Skin epidermis (tissue), 12 donors: ENCODE data around the gene DTNA.

Experiments used
- H3K27ac ChIP-seq, 21 experiments: fragments of 200-600 bp; sonication (generic) in 11 of 21; one replicate each; pipeline ENCODE4 v1.5.0; 2020; ENCODE audit warnings: mild to moderate bottlenecking in 3 of 21, inconsistent platforms in 2 of 21, moderate library complexity in 2 of 21
- H3K4me3 ChIP-seq, 7 experiments: fragments of 200-600 bp; sonication (generic) in 2 of 7; one replicate each; pipeline ENCODE4 v1.5.0; 2020; ENCODE audit warnings: inconsistent platforms in 2 of 7, mild to moderate bottlenecking in 2 of 7, moderate library complexity in 1 of 7

The DTNA gene

DNA sequence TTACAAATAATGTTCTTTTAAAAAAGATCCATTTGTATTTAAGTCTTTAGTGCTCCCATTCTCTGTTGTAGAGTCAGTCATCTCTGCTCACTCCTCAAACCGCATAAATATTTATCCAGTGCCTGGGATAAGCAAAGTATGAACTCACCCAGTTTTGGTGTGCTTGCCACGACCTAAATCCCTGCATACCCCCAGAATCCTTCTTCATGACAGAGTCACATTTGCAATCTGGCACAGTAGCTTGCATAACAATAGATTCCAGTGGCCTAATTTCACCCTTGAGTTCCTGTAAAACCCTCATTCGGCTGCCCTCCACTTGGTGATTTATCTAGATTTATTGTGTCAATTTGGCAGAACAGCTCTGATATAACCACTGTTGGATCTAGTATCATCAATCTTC is 92.9 kb downstream of the DTNA start:
- Histone ChIP-seq H3K27ac (no peak overlapping the region), H3K4me3 (no peak overlapping the region)

DNA sequence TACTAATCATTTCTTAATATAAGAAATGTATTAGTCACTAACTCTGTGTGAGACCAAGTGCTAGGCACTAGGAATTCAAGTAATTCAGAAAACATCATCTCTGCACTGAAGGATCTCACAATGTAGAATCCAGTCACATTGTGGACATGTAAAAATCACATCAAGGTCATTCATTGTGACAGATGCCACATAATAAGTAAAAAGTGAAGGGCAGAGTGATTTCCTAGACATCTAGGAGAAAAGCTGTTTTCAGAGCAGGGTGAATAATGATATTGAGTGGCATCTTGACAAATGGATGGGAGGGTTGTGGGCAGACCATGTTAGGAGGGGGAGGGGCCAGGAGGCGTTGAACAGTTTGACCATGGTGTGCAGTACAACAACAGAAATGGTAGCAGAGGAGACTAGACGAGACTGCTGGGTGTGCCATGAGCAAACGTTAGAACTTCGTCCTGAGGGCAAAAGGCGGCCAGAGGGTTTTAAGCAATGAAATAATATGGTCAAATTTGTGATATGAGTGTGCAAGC is 93.8 kb downstream of the DTNA start:
- H3K4me3 ChIP-seq = no peak overlapping the region
- H3K27ac ChIP-seq = no peak overlapping the region

DNA sequence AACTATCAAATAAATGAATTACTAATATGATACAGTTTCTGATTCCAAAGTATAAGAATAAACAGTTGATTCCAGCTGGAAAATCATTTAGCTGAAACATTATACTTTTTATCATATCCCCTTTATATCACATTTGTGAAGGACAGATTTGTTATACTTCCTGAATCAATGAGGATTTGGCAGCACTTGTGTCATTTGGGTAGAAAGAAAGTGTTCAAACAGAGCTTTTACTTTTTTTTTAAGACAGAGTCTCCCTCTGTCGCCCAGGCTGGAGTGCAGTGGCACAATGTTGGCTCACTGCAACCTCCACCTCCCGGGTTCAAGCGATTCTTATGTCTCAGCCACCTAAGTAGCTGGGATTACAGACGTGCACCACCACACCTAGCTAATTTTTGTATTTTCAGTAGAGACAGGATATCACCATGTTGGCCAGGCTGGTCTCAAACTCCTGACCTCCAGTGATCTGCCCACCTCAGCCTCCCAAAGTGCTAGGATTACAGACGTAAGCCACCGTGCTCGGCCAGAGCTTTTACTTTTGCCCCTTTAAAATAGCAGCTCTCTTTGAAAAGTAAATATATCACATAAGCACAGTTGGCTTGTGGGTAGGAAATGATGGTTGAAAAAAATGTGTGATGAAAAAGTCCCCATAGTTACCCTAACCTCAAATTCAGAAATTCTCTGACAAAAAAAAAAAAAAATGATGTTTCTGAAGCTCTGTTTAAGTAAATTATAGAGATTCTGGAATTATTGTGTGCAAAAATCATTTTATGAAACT is 95.2 kb downstream of the DTNA start:
- H3K27ac ChIP-seq = no peak overlapping the region

DNA sequence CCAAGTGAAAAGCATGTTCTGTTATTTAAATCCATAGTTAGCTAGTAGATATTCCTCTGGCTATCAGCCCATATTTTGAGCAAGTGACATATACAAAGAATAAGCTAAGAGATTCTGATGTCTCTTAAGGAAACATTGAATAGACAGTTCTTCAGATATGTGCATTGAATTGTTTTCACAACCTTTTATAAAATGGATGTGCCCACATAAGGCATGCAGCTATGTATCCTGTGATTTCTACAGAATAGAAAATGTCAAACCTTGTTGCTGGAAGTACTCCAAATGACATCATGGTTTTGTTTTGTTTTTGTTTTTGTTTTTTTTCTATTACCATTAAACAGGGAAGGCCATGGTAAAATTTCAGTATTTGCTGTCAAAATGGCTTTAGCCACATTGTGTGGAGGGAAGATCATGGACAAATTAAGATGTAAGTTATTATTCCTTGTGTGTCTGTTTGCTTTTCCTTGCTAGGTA is 95.8 kb downstream of the DTNA start:
- Histone ChIP-seq H3K4me3 (no peak overlapping the region), H3K27ac (no peak overlapping the region)

More for the DNA sequence above, 95.2 kb downstream of the DTNA start:
- no peak overlapping the region for H3K4me3 ChIP-seq

DNA sequence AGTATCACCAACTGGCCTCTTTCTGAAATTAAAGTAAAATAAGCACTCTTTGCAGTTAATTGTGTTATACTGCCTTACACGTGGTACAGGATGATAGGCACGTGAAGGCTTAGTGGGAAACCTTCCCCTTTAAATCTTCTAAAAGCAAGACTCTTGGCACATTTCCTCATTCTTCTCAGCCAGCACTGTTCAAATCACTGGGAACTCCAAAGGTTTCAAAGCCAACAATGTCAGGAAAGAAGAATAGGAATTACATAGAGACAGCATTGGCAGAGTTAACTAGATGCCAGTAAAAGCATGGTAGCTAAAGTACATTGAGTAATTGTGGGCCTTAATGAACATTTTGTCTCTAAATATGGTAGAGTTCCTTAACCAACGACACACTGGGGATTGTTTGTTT is 96.4 kb downstream of the DTNA start:
- H3K4me3 ChIP-seq = no peak overlapping the region
- no peak overlapping the region for H3K27ac ChIP-seq

DNA sequence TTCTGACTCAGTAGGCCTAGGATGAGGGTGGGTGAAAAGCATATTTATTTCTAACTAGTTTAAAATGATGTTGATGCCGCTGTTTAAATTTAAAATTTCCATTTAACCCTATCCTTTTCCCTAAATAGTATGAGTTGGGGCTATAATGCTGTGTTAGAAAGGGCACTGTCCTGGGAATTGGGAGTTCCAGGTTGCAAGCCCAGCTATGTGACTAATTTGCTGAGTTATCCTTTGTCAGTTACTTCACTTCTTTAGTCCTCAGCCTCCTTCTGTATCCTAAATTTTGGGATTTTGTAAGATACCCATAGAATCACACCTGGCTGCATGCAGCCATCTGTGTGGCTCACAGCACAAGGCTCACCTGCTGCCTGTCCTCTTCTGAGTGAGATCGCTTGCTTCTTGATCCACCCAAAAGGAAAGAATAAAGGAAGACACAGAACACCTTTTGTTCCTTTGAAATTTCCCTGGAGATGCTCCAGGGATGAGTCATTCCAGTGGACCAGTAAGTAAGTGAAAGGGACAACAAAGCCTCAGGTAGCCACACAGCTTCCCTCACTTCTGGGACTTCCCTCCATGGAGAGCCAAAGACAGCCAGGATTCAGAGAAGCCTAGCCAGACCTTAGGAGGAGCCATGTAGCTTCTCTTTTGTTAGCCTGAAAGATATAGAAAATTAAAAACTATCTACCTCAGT is 97.2 kb downstream of the DTNA start:
- H3K27ac ChIP-seq = peak overlapping the region in 1 of 21 experiments; percentile 57
- H3K4me3 ChIP-seq = no peak overlapping the region

DNA sequence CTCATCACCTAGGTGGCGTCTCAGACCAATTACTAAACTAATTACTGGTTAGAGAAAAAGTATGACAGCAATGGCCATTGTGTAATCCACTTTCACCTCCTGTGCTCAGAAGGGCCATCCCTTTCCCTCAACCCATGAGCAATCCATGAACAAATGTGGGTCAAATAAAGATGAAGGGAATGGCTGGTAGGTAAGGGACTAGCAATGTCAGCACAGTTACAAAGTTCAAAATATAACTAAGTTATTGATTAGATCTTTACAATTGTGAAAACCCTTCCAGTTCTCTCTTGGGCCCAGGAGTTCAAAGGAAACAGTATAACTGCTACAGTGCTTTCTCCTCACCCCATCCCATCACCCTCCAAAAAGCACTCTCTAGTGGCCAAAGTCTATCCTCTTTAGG is 98.3 kb downstream of the DTNA start:
- Histone ChIP-seq H3K27ac (peak overlapping the region in 2 of 21 experiments; percentile 35 to 57), H3K4me3 (no peak overlapping the region)

DNA sequence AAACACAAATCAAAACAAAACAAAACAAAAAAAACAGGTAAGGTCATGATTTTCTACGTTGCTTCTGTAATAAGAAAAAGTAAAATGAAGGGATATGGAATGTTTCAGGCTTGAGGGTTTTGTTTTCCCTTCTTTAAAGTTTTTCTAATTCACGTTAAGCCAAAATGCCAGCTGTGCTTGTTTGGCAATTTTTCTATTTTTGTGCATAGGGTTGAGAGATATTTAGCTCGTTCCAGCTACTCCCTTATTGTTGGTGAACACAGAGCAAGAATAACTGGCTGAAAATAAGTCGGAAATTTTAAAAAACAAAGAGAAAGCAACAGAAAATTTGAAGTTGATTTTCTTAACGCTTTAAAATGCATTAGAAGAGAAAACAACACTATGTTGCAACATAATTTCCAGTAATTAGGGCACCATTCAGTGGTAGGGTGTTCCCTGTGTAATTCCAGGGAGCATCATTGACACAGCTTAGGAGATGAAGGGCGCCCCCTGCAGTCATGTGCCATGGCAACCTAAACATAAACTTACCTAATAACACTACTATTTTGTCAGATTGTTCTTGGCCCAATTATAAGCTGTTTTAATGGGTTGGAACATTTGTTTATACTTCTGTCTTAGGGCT is 99.5 kb downstream of the DTNA start:
- peak overlapping the region in 6 of 21 experiments; percentile 9 to 50 (median 38) for H3K27ac ChIP-seq

DNA sequence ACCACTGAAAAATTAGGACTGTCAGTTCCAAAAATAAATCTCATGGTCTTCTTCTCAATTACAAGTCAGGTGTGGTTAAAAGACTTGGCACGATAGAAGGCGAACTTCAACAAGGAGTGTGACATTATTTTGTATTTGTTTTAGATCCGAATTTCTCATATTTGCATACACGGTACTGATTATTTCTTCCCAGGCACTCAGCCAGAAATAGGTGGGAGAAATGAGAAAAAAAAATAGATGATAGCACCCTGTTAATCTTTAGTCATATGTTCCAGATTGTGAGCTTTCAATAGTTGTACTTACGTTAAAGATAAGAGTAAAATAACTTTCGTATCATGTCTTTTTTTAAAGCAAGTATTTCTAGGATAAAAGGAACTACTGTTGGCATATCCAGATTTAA is 106.1 kb downstream of the DTNA start:
- Histone ChIP-seq H3K27ac (no peak overlapping the region), H3K4me3 (no peak overlapping the region)

More for the DNA sequence above, 99.5 kb downstream of the DTNA start:
- no peak overlapping the region for H3K4me3 ChIP-seq

DNA sequence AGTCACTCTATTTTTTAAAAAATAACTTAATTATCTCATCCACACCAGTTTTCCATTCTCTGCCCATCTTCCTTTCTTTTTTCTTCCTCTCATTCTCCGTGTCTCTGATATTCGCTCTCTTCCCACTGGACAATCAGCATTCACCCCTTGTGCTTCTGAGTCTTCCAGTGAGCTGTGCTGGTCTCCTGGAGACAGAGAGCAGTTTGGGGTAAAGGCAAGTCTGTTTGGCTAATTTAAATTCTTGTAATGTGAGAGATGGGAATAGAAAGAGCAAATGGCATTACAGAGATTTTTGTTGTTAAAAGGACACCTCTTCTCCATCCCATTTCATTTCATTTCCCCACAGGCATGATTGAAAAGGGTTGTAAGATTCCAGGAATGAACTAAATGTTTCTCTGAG is 107.5 kb downstream of the DTNA start:
- no peak overlapping the region for H3K4me3 ChIP-seq
- H3K27ac ChIP-seq = no peak overlapping the region

DNA sequence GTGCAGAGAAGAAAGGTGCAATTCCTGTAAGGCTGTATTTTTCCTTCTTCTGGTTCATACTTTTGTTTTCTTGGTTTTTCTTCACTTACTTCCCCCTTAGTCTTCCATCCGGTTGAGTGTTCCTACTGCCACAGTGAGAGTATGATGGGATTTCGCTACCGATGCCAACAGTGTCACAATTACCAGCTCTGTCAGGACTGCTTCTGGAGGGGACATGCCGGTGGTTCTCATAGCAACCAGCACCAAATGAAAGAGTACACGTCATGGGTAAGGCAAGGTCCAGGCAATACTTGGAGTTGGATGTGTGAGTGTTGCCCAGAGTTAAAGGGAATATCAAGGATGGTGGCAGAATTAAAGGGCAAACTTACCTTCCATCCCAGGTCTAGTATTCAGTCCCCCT is 108.0 kb downstream of the DTNA start:
- no peak overlapping the region for H3K27ac ChIP-seq
- H3K4me3 ChIP-seq = no peak overlapping the region

DNA sequence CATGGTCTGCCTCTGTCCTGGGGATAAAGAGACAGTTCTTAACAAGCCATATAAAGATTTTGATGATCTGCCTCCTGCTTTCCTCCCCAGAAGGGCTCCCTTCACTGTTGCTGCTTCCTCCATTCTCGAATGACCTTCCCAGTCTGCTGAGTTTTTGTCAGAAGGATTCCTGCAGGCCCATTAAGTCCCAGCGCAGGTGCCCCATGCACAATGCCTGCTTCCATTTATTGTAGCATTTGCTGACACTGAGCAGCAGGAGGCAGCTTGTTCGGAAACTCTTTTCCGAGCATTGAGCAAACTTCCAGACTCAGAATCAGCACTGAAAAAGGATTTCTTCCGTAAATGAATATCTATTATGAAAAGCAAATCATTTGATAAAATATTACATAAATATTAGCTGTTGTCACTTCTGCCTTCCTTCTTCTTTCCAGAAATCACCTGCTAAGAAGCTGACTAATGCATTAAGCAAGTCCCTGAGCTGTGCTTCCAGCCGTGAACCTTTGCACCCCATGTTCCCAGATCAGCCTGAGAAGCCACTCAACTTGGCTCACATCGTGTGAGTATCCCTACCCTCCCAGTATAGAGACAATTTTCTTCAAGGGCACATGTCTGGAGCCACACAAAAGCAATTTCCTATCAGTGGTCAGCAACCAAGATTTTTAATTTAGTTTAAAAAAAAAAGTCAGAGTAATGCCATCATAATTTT is 110.4 kb downstream of the DTNA start:
- H3K27ac ChIP-seq = no peak overlapping the region
- H3K4me3 ChIP-seq = no peak overlapping the region

DNA sequence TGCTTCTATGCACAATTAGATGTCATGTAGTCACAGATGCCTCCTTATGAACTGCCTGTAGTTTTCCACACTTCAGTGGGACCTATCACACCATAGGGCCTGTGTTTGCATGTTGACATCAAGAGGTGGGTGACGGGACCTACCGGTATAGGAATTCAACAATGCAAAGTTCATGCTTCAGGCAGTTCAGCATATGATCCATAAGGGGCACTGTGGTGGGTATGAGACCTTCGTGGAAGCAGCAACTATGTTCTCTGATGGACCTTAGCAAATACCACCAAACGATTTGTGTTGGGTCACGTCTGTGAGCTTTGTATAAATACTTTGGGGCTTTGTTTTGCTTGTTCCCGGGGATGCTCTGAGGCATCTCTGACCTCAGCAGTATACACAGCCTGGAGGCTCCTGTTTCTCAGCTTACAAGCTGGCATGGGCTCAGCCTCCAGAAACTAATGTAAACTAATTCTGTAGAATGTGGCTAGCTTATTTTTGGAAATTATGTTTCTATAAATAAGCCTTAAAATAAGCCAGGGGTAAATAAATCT is 111.6 kb downstream of the DTNA start:
- Histone ChIP-seq H3K27ac (no peak overlapping the region), H3K4me3 (no peak overlapping the region)

DNA sequence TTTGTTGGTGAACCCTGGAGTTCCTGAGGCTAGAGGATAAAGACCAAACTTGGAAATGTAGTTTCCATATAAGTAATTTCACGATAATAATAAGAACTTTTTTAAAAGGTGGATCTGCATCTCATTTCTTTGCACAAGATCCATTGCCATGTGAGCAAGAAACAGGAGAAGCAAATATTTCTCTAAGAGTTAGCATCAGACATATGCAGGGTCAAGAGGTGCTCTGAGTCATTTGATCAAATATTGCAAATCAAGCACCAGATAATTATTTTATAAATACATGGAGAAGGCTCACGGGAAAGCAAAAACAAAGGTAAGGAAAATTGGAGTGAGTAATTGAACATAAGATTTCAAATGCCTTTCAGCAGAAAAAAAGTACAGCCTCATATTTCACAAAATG is 118.0 kb downstream of the DTNA start:
- no peak overlapping the region for H3K4me3 ChIP-seq
- H3K27ac ChIP-seq = no peak overlapping the region

DNA sequence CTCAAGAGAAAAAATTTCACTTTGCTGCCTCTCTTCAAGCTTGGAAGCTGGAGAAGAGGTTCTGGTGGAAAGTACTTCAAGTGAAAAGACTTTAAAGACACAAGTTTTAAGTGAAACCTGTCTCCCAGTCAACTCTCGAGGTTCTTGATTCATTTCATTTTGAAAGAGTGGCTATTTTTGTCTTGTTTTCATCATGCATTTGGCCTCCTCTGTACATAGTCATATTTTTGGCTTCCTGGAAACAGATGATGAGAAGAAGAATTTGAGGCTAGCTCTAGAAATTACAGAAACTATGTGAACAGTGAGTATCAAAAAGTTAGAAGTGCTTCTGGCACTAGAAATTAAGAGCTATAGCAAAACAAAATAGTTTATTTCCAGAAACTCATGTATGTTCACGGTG is 124.8 kb downstream of the DTNA start:
- Histone ChIP-seq H3K4me3 (no peak overlapping the region), H3K27ac (peak overlapping the region in 6 of 21 experiments; percentile 9 to 65 (median 30))

DNA sequence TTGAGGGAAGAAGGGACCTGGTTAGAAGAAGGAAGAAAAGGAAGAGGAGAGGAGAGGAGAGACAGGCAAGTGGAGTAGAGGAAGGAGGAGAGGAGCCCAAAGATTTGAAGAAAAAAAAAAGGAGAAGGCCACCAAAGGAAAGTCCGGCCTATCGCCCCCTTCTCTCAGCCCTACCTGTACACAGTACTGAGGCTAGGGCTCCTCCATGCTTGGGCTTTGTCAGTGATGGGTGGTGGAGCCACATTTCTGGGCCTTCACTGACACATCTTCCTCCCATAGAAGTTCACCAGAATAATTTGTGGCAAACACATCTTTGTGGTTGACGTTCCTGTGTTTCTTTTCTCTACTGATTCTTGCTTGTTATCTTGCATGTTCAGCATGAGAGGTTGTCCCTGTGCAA is 125.4 kb downstream of the DTNA start:
- Histone ChIP-seq H3K4me3 (no peak overlapping the region), H3K27ac (peak overlapping the region in 5 of 21 experiments; percentile 20 to 65 (median 31))

DNA sequence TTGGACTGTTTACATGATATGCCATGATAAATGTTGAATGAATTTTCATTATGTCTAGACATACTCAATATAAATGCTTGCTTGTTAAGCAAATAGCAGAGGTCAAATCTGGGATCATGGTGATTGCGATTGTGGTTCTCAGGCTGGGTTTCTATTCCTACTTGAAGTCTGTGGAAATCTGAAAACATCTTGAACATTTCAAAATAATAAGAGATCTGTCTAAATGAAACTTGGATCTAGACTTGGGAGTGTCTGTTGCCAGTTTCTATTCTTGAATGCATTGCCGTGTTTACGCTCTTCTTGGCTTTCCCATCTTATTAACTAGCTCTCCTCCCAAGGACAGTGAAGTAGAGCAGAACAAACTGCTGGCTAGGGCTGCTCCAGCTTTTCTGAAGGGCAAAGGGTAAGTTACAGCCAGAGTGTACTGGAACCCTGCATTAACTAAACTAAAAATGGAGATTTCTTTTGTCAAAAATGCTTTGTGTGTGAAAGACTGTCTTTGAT is 127.7 kb downstream of the DTNA start:
- no peak overlapping the region for H3K4me3 ChIP-seq
- H3K27ac ChIP-seq = peak overlapping the region in 4 of 21 experiments; percentile 1 to 65 (median 30)

DNA sequence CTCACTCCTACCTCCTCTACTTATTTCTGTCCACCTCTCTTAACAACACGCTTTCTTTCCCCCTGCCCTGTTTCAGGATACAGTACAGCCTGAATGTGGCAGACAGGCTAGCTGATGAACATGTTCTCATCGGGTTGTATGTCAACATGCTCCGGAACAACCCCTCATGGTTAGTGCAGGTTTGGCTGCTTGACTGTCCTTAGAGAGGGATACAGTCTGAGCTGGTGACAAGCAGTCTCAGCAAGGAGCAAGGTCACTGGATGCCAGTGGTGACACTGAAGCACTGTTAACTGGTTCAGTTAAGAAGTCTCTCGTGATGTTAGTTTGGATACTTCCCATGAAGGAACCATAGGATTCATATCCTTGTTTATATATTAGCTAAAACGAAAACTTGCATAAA is 128.6 kb downstream of the DTNA start:
- Histone ChIP-seq H3K27ac (peak overlapping the region in 4 of 21 experiments; percentile 17 to 65 (median 45)), H3K4me3 (no peak overlapping the region)

DNA sequence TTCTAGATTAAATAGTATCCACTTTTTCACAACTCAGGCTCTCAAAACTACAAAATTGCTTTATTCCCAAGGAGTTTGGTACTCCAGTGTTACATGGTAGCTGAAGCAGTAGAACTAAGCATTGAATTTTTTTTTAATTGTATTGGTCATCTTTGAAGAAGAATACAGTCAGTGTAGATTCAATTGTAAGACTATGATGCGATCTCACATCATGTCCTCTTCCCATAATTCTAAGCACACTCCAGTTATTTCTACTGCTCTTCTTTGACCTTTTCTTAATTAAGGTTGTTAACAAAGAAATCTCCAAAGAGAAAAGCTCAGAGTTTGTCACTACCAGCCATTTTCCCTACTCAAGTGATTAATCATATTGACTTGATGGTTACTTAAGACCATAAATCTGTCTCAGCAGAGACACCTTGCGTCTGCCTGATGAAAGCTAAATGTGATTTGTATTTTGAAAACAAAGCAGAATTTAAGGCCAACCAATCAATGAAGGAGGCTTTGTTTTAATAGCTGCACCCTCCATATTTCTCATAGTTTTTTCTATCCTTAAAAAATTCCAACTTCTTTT is 130.2 kb downstream of the DTNA start:
- Histone ChIP-seq H3K4me3 (no peak overlapping the region), H3K27ac (no peak overlapping the region)
